ENCODE measurements around the gene ADARB2. TPM values are rescaled to one million over a fixed set of nuclear protein-coding genes. Genes with fewer than 3 reads are reported as not detected.

ADARB2 gene
- total RNA-seq, 2 experiments from 2014 or later, result not detected

DNA sequence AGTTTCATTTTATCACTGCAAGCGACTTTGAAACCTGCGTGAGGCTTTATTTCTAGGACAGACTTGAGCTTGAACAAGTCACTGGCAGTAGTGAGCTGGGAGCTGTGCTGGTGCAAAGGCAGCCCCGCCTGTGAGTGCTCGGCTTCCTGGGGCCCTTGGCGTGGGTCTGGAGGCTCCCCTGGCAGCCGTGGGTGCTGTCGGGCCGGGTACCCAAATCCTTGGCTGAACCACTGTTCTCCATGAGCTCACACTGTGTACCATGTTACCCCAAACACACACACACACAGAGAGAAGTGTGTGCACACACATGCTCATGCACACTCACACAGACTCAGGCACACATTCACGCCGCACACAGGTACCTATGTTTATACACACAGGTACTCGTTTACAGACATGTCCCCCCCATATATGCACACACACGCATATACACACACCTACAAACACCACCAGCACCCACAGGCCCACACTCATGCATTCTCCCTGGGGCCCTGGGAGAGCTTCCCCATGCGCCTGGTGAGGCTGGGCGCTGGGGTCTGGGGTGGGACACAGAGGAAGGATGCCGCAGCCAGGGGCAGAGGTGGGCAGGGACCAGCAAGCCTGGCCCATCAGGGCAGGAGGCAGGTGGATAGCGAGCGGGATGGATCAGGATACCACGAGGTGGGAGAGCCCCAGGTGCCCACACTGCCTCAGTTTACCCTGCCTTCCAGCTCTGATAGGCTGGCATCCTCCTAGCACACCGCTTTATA lies 158.8 kb downstream of the ADARB2 start:
- DNase-seq, result no peak
- Mint-ChIP-seq H3K36me3 (no peaks in the 10 kb centered on the region), H3K27ac (no peak overlapping the region), H3K4me3 (no peak overlapping the region), H3K4me1 (no peaks in the 10 kb centered on the region), H3K27me3 (no peaks in the 10 kb centered on the region), H3K9me3 (no peaks in the 10 kb centered on the region)

DNA sequence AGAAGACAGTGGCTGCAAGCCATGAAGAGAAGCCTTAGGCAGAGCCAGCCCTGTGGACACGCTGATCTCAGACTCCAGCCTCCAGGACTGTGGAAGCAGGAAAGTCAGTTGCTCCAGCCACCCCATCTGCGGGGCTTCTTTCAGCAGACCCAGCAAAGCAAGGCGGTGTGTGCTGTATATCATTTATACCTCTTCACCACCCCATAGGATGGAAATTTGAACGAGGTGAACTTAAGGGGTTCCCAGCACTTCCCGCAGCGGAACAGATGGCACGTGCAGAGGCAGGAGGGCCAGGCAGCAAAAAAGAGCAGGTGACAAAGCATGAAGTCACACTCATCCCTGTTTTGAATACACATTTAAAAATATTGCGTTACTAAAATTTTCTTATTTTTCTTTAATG lies 159.4 kb downstream of the ADARB2 start:
- Mint-ChIP-seq H3K27me3 (no peaks in the 10 kb centered on the region), H3K9me3 (no peaks in the 10 kb centered on the region), H3K27ac (no peak overlapping the region), H3K4me1 (no peaks in the 10 kb centered on the region), H3K36me3 (no peaks in the 10 kb centered on the region), H3K4me3 (no peak overlapping the region)
- DNase-seq, result no peak

DNA sequence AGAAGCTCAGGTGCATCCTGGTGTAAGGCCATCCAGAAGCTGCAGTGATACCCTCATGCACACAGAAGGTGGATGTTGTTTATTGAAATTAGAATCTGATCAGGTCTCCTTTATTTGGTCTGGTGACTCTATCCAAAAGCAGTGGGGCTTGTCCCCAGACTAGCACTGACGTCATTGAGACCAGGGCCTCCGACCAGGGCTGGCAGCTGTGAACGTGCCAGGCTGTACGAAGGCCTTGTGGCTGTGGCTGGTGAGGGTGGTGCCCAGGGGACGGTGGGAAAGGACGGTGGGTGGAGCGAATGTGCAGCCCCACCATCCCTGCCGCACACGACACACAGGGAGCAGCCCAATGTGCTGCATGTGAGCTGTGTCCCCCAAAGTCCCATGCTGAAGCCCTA lies 160.0 kb downstream of the ADARB2 start:
- no peak for DNase-seq
- Mint-ChIP-seq H3K27me3 (no peaks in the 10 kb centered on the region), H3K36me3 (no peaks in the 10 kb centered on the region), H3K27ac (no peak overlapping the region), H3K9me3 (no peaks in the 10 kb centered on the region), H3K4me3 (no peak overlapping the region), H3K4me1 (no peaks in the 10 kb centered on the region)

DNA sequence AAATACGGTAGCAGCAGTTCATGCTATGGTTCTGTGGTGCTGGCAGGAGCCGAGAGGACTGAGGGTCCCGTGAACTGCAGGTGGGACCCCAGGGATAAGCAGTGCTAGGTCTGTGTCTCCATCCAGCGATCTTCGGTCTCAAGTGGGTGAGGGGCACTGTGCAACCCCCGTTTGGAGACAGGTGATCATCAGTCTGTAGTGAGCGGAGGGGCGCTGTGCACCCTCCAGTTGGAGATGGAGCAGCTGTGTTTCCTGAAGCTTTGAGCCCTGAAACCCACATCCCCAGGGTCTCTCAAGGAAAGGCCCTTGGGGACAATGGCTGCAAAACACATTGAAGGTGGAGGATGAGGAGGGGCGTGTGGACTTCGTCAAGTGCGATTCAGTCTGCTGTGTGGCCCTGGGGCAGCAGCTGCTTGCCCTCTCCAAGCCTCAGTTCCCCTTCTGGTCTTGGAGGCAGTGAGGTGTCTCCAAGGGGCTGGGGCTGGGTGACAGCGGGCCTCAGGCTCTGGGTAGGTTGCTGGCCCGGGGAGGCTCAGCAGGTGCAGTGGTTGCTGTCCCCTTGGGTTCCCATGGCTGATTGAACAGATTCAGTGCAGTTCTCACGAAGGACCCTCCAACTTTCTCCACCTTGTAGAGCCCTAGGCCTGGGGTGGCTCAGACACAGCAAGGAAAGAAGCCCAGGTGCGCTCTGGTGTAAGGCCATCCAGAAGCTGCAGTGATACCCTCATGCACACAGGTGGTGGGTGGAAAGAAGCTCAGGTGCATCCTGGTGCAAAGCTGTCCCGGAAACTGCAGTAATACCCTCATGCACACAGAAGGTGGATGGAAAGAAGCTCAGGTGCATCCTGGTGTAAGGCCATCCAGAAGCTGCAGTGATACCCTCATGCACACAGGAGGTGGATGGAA lies 160.6 kb downstream of the ADARB2 start:
- H3K27me3 Mint-ChIP-seq, result peaks cover 4% of the 10 kb centered on the region
- no peaks in the 10 kb centered on the region for H3K36me3 Mint-ChIP-seq
- no peak overlapping the region for H3K27ac Mint-ChIP-seq

DNA sequence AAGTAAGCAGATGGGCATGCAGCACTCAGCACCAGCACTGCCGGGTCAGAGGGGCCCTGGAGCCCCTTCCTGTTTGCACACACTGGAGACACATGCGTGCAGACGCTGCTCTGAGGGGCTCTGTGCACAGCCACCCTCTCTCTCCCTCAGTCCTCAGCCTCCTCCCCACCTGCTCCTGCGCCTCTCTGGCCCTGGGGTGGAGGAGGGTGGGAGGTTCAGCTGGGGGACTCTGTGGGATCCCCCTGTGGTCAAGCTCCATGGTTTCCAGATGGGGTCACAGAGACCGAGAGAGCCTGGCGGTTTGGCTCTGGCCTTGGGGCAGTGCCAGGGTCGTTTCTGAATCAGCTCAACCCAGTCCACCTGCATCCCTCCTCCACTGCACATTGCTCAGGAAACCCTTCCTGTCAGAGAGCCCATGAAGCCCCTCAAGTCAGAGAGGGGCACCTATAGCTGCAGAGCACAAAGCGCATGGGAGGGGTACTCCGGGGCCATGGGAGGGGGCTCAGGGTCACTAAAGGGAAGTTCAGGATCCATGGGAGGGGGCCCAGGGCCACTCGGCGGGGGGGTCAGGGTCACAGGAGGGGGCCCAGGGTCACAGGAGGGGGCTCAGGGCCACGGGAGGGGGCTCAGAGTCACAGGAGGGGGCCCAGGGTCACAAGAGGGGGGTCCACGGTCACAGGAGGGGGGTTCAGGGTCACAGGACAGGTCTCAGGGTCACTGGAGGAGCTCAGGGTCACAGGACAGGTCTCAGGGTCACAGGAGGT lies 161.7 kb downstream of the ADARB2 start:
- Mint-ChIP-seq H3K4me3 (no peak overlapping the region), H3K9me3 (peaks cover 1% of the 10 kb centered on the region), H3K4me1 (no peaks in the 10 kb centered on the region), H3K27ac (no peak overlapping the region), H3K36me3 (no peaks in the 10 kb centered on the region), H3K27me3 (peaks cover 8% of the 10 kb centered on the region)
- DNase-seq, result no peak

More for the DNA sequence above, 160.6 kb downstream of the ADARB2 start:
- H3K9me3 Mint-ChIP-seq, result no peaks in the 10 kb centered on the region
- no peak overlapping the region for H3K4me3 Mint-ChIP-seq
- no peaks in the 10 kb centered on the region for H3K4me1 Mint-ChIP-seq
- DNase-seq, result no peak

DNA sequence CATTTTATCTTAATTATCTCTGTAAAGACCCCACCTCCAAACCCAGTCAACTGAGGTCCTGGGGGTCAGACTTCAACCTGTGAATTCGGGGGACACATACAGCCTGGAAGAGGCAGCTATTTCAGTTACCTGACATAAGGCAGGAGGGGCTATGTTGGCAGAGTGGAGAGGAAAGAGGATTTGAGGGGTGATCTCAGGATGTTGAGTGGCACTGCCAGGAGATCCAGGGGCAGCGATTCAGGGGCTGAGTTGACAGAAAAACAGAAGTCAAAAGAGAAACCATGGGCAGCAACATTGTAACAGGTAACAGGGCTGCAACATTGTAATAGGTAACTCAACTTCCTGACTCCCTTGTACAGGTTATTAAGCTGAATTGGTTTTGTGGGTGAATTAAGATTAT lies 162.6 kb downstream of the ADARB2 start:
- H3K9me3 Mint-ChIP-seq, result peaks cover 1% of the 10 kb centered on the region
- no peak overlapping the region for H3K4me3 Mint-ChIP-seq
- no peak for DNase-seq
- H3K4me1 Mint-ChIP-seq, result no peaks in the 10 kb centered on the region
- no peaks in the 10 kb centered on the region for H3K36me3 Mint-ChIP-seq
- no peak overlapping the region for H3K27ac Mint-ChIP-seq
- H3K27me3 Mint-ChIP-seq, result peaks cover 8% of the 10 kb centered on the region

DNA sequence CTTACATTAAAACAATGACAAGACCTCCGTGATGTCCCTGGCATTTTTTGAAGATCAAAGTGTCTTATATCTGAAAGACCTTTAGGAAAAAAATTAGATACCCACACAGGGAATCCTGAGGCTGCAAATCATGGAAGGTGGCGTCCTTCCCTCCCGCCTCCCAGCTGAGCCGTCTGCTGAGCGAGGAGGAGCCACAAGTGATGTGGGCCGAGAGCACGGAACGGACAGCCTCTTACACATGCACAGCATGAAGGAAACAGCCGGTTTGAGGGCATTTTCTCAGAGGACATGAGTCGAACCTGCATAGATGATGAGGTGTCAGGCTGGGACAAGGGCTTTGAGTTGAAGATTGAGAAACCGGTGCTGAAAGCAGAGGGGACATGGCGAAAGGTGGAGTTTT lies 163.3 kb downstream of the ADARB2 start:
- H3K4me1 Mint-ChIP-seq, result no peaks in the 10 kb centered on the region
- H3K27ac Mint-ChIP-seq, result no peak overlapping the region
- no peak overlapping the region for H3K4me3 Mint-ChIP-seq
- DNase-seq, result no peak
- H3K27me3 Mint-ChIP-seq, result peaks cover 8% of the 10 kb centered on the region
- peaks cover 1% of the 10 kb centered on the region for H3K9me3 Mint-ChIP-seq
- no peaks in the 10 kb centered on the region for H3K36me3 Mint-ChIP-seq

DNA sequence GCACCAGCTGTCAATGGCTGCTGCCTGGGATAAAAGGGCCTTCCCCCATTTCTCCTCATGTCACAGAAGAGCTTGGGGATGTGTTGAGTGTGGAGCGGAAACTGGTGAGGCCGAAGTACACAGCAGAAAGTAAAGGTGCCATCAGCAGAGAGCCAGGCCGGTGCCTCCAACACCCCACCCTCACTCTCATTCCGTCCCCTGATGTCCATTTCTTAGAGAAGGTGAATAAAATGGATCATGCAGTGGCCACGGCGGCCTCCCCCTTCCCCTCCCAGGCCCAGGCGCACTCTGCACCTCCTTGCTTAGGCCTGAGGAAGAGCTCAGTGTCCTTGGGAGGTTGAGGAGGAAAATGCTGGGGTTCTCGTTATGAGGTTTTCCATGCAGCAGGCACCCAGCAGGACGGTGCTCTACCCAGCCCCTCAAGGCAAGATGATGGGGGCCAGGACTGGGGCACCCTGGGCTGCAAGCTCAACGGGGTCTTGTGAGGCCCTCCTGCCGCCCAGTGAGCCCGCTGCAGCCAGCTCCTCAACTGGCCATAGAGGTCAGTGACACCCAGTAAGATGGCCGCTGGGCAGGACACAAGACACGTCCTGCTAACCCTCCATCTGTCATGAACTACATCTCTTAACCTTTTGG lies 163.9 kb downstream of the ADARB2 start:
- DNase-seq, result no peak
- Mint-ChIP-seq H3K36me3 (no peaks in the 10 kb centered on the region), H3K4me1 (no peaks in the 10 kb centered on the region), H3K27ac (no peak overlapping the region), H3K4me3 (no peak overlapping the region), H3K27me3 (peaks cover 8% of the 10 kb centered on the region), H3K9me3 (peaks cover 1% of the 10 kb centered on the region)

DNA sequence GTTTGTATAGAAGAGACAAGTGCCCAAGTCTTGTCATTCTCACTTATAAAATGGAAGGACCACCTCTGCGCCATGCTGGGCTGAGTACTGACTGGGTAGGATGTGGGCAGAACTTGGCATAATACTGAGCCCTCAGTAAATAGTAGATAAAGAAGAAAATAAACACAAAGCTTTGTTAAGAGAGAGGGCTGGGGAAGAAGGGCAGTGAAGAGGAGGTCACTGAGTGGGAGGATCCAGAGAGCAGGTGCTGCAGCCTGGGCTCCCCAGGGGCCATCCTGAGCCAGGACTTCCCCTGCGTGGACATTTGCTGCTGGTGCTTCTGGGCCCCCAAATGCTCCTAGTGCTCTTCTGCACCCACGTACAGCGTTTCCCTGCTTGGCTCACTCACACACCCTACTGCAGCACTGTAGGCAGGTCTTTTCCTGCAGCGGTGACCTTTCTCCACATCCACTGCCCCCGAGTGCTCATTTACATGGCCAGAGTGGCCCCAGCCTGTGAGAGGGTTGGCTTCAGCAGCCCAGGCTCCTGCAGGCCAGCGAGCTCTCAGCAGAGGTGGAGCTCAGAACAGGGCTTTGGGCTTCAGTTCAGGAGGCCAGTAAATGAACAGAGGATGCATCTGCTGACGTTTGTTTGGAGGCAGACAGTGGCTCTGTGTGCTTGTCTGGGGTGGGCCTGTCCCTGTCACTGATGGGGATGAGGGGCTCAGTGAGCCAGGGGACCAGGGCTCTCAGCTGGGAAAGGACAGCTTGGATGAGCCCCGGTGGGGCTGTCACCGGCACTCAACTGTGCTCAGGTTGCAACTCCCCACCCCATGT lies 164.6 kb downstream of the ADARB2 start:
- no peak overlapping the region for H3K27ac Mint-ChIP-seq
- peaks cover 8% of the 10 kb centered on the region for H3K27me3 Mint-ChIP-seq
- H3K9me3 Mint-ChIP-seq, result peaks cover 1% of the 10 kb centered on the region
- H3K4me1 Mint-ChIP-seq, result no peaks in the 10 kb centered on the region
- no peak for DNase-seq
- no peaks in the 10 kb centered on the region for H3K36me3 Mint-ChIP-seq
- H3K4me3 Mint-ChIP-seq, result no peak overlapping the region

DNA sequence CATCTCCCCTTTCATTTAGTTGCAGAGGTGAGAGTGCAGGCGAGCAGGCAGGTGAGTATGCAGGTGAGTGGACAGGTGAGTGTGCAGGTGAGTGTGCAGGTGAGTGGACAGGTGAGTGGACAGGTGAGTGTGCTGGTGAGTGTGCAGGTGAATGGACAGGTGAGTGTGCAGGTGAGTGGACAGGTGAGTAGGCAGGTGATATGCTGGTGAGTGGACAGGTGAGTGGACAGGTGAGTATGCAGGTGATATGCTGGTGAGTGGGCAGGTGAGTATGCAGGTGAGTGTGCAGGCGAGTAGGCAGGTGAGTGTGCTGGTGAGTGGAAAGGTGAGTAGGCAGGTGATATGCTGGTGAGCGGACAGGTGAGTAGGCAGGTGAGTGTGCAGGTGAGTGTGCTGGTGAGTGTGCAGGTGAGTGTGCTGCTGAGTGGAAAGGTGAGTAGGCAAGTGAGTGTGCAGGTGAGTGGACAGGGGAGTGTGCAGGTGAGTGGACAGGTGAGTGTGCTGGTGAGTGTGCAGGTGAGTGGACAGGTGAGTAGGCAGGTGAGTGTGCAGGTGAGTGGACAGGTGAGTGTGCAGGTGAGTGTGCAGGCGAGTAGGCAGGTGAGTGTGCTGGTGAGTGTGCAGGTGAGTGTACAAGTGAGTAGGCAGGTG lies 165.6 kb downstream of the ADARB2 start:
- no peak for DNase-seq
- Mint-ChIP-seq H3K27me3 (peaks cover 8% of the 10 kb centered on the region), H3K27ac (no peak overlapping the region), H3K4me3 (no peak overlapping the region), H3K4me1 (no peaks in the 10 kb centered on the region), H3K36me3 (no peaks in the 10 kb centered on the region), H3K9me3 (peaks cover 1% of the 10 kb centered on the region)

DNA sequence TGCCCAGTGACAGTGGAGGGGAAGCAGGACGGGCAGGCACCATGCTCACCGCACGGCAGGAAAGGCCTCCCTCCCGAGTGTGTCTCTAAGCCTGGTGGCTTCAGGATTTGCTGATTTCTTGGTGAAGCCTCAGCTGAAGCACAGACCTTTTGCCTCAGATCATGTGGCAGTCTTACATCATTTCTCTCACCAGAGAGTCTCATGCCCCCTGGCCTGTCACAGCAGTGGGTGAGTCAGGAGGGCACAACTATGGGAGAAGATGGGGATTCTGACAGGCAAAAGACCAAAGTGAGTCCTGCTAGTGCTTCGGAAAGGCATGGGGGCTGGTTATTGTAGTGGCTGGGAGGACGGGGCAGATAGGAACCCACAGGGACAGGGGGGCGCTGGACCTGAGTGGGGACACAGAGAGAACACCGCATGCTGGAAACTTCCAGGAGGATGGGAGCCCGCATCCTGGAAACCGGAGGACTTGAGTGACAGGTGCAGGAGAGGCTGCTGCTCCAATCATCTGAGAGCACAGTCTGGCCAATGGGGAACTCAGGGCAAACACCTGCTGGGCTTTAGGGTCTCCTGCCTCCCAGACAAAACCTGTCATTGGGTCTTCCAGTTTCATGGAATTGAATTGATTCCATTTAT lies 166.8 kb downstream of the ADARB2 start:
- H3K27ac Mint-ChIP-seq, result no peak overlapping the region
- peaks cover 1% of the 10 kb centered on the region for H3K9me3 Mint-ChIP-seq
- no peaks in the 10 kb centered on the region for H3K36me3 Mint-ChIP-seq
- H3K4me1 Mint-ChIP-seq, result no peaks in the 10 kb centered on the region
- no peak overlapping the region for H3K4me3 Mint-ChIP-seq
- no peak for DNase-seq
- peaks cover 8% of the 10 kb centered on the region for H3K27me3 Mint-ChIP-seq

DNA sequence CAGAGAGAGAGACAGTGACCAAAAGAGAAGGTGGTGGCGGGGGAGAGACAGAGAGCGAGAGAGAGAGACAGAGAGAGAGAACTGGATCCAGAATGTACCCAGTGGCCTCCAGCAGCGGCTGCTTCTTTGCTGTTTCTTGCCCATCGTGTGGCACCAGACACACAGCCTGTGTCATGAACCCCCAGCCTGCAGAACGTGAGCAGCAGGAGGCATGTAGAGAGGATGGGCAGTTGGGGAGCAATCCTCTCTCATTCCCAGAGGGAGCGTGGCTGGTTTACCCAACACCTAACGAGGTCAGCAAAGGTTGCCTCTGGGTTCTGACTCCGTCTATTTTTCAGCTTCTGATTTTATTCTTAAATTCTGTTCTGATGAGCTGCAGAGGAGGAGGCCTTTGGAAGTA lies 168.1 kb downstream of the ADARB2 start:
- Mint-ChIP-seq H3K9me3 (peaks cover 3% of the 10 kb centered on the region), H3K27me3 (peaks cover 13% of the 10 kb centered on the region), H3K4me1 (no peaks in the 10 kb centered on the region), H3K36me3 (no peaks in the 10 kb centered on the region), H3K27ac (no peak overlapping the region), H3K4me3 (no peak overlapping the region)
- no peak for DNase-seq

DNA sequence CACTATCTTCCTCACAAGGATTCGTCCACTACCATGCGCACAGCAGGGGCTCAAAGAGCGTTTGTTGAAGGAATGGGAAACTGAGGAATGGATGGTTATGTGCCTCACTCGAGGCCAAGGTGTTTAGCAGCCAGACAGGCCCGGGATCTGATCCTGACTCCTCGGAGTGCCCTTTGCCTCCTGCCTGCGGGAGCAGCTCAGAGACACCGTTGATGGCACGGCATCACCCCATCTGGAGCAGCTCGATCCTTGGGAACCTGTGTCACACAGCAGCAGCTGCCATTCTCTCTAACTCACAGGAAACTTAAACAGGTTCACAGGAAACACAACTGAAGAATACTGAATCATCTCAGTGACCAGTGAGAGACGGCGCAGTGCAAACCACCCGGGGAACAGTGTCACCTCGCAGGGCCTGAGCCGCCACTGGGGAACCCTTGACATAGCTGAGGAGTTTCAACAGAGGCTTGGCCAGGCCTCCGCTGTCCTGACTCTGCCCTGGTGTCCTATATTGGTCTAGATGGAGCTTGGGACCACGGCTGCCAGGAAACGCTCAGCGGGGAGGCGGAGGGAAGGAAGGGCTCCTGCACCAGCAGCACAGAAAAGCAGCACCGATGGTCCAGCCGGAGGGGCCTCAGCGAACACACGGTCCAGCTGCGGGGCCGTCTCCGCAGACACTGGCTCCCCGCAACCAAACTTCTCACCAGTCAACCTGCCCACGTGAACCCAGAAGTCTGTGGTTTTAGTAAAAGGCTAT lies 169.4 kb downstream of the ADARB2 start:
- H3K27ac Mint-ChIP-seq, result no peak overlapping the region

More for the DNA sequence above, 169.4 kb downstream of the ADARB2 start:
- no peak overlapping the region for H3K4me3 Mint-ChIP-seq
- no peaks in the 10 kb centered on the region for H3K36me3 Mint-ChIP-seq
- H3K27me3 Mint-ChIP-seq, result peaks cover 13% of the 10 kb centered on the region
- DNase-seq, result no peak
- H3K4me1 Mint-ChIP-seq, result no peaks in the 10 kb centered on the region
- peaks cover 3% of the 10 kb centered on the region for H3K9me3 Mint-ChIP-seq
